ENCODE results near the gene AZIN2. TPM values are rescaled to one million over a fixed set of nuclear protein-coding genes. Genes with fewer than 3 reads are reported as not detected.
A peak's percentile ranks its signal among the peaks of the same experiment; 100 is the strongest.

AZIN2 gene
- total and polyA plus RNA-seq, 9 of the 15 experiments (the other 6 are each of a cell fraction or from before 2014, with no cell fraction given), result 0.06 to 0.91 (median 0.42) TPM; not detected in 2

DNA sequence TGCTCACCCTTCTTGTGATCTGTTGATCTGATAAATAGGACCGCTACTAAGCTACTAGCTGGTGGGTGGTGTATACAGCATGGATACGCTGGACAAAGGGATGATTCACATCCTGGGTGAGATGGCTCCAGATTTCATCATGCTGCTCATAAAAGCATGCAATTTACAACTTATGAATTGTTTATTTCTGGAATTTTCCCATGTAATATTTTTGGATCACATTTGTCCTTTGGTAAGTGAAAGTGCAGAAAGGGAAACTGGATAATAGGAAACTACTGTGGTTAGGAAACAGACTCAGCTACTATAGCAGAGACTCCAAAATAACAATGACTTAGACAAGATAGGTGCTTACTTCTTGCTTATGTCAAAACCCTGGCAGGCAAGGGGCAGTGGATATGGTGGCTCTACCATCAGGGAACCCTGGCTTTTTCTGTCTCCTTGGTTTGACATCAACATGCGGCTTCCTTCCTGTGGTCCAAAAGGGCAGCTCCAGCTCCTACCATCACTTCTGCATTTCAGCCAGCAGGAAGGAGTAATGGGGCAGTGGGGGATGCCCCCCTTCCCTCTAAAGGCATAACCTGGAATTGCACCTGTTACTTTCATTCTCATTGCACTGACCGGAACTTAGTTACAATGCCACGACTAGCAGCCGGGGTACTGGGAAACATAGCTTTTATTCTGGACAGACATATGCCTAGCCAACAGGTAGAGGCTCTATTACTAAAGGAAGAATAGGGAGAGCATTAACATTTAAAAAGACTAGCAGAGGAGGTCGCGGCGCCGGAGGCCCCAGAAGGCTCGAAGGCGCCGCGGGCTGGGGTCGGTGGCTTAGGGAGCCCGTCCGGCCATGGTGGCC is 30.5 kb upstream of the AZIN2 start (continued):
- TF ChIP-seq, protein P1, sequence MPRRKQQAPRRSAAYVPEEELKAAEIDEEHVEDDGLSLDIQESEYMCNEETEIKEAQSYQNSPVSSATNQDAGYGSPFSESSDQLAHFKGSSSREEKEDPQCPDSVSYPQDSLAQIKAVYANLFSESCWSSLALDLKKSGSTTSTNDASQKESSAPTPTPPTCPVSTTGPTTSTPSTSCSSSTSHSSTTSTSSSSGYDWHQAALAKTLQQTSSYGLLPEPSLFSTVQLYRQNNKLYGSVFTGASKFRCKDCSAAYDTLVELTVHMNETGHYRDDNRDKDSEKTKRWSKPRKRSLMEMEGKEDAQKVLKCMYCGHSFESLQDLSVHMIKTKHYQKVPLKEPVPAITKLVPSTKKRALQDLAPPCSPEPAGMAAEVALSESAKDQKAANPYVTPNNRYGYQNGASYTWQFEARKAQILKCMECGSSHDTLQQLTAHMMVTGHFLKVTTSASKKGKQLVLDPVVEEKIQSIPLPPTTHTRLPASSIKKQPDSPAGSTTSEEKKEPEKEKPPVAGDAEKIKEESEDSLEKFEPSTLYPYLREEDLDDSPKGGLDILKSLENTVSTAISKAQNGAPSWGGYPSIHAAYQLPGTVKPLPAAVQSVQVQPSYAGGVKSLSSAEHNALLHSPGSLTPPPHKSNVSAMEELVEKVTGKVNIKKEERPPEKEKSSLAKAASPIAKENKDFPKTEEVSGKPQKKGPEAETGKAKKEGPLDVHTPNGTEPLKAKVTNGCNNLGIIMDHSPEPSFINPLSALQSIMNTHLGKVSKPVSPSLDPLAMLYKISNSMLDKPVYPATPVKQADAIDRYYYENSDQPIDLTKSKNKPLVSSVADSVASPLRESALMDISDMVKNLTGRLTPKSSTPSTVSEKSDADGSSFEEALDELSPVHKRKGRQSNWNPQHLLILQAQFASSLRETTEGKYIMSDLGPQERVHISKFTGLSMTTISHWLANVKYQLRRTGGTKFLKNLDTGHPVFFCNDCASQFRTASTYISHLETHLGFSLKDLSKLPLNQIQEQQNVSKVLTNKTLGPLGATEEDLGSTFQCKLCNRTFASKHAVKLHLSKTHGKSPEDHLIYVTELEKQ (CRISPR knock-in tag; IDR thresholded peaks at IDR 0.05), result no peak
- TF ChIP-seq ZNF175 (CRISPR knock-in tag; IDR thresholded peaks at IDR 0.05; ENCODE audit: low read depth) (peak; percentile 80), SAP30 (IDR thresholded peaks at IDR 0.05; ENCODE audit: borderline replicate concordance, insufficient read depth, low read depth, low read length, poor library complexity, severe bottlenecking) (no peak), RHOXF2B (CRISPR knock-in tag; conservative IDR thresholded peaks at IDR 0.05) (no peak), MTA2 (IDR thresholded peaks at IDR 0.05; ENCODE audit: low read depth) (no peak), NFRKB (IDR thresholded peaks at IDR 0.05; ENCODE audit: low read depth) (peak; percentile 54), COPS2 (conservative IDR thresholded peaks at IDR 0.05) (no peak), ARID2 (IDR thresholded peaks at IDR 0.05) (no peak), RBM25 (IDR thresholded peaks at IDR 0.05; ENCODE audit: low read depth, low read length, severe bottlenecking) (peak; percentile 51), TAF9B (IDR thresholded peaks at IDR 0.05; ENCODE audit: partially characterized antibody) (no peak), RCOR1 (IDR thresholded peaks at IDR 0.05; ENCODE audit: borderline replicate concordance in 1 of 2, low read depth in 2 of 2, low read length in 2 of 2) (peak in 1 of 2 experiments; percentile 33; a peak in 1 of 4 replicates), ZNF41 (CRISPR knock-in tag; conservative IDR thresholded peaks at IDR 0.05) (no peak), ZBTB7A (IDR thresholded peaks at IDR 0.05; ENCODE audit: borderline replicate concordance, control insufficient read depth, low read depth, low read length) (peak; percentile 52), ZNF445 (CRISPR knock-in tag; IDR thresholded peaks at IDR 0.05; ENCODE audit: low read depth) (no peak), ELF4 (CRISPR knock-in tag; IDR thresholded peaks at IDR 0.05) (no peak), SIN3A (IDR thresholded peaks at IDR 0.05; ENCODE audit: borderline replicate concordance in 2 of 2, control insufficient read depth in 1 of 2, low read depth in 2 of 2, low read length in 2 of 2) (no peak), LEF1 (IDR thresholded peaks at IDR 0.05) (no peak; the same call in 1 of the 2 replicates)
- TF ChIP-seq, protein P2, sequence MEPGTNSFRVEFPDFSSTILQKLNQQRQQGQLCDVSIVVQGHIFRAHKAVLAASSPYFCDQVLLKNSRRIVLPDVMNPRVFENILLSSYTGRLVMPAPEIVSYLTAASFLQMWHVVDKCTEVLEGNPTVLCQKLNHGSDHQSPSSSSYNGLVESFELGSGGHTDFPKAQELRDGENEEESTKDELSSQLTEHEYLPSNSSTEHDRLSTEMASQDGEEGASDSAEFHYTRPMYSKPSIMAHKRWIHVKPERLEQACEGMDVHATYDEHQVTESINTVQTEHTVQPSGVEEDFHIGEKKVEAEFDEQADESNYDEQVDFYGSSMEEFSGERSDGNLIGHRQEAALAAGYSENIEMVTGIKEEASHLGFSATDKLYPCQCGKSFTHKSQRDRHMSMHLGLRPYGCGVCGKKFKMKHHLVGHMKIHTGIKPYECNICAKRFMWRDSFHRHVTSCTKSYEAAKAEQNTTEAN (CRISPR knock-in tag; IDR thresholded peaks at IDR 0.05), result no peak
- TF ChIP-seq, protein P3, sequence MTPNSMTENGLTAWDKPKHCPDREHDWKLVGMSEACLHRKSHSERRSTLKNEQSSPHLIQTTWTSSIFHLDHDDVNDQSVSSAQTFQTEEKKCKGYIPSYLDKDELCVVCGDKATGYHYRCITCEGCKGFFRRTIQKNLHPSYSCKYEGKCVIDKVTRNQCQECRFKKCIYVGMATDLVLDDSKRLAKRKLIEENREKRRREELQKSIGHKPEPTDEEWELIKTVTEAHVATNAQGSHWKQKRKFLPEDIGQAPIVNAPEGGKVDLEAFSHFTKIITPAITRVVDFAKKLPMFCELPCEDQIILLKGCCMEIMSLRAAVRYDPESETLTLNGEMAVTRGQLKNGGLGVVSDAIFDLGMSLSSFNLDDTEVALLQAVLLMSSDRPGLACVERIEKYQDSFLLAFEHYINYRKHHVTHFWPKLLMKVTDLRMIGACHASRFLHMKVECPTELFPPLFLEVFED (CRISPR knock-in tag; conservative IDR thresholded peaks at IDR 0.05), result no peak; the same call in 1 of the 2 replicates
- TF ChIP-seq, protein P4, sequence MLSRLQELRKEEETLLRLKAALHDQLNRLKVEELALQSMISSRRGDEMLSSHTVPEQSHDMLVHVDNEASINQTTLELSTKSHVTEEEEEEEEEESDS (CRISPR knock-in tag; IDR thresholded peaks at IDR 0.05), result no peak

Data from K562 (cell line).